ENCODE measurements around the gene HS3ST5. TPM values are rescaled to one million over a fixed set of nuclear protein-coding genes. Genes with fewer than 3 reads are reported as not detected.

Gene HS3ST5
- total RNA-seq, 1 donor from 2014 or later, result 1.5 TPM

- Histone ChIP-seq H3K4me2 (ENCODE audit: low read length) (no peak overlapping the region), H3K36me3 (ENCODE audit: insufficient read depth, low read length) (no peaks in the 10 kb centered on the region), H3K4me1 (ENCODE audit: insufficient read depth, low read length) (no peaks in the 10 kb centered on the region), H3K27me3 (ENCODE audit: insufficient read depth, low read length) (no peaks in the 10 kb centered on the region), H3K9me3 (ENCODE audit: insufficient read depth, low read depth, low read length) (no peaks in the 10 kb centered on the region), H4K20me1 (ENCODE audit: insufficient read depth, low read length) (no peaks in the 10 kb centered on the region), H2AFZ (ENCODE audit: low read depth, low read length) (no peak overlapping the region), H3K4me3 (ENCODE audit: insufficient read depth, low read depth, low read length) (no peak overlapping the region), H3K27ac (ENCODE audit: low read depth, low read length) (no peak overlapping the region), H3K79me2 (ENCODE audit: insufficient read depth, low read length) (no peaks in the 10 kb centered on the region), H3K9ac (ENCODE audit: low read length) (no peak overlapping the region)
- Mint-ChIP-seq H3K27ac (ENCODE audit: unreplicated experiment) (no peak overlapping the region), H3K4me1 (ENCODE audit: low read depth, unreplicated experiment) (no peaks in the 10 kb centered on the region), H3K4me3 (ENCODE audit: unreplicated experiment) (no peak overlapping the region), H3K9me3 (ENCODE audit: unreplicated experiment) (no peaks in the 10 kb centered on the region), H3K36me3 (ENCODE audit: low read depth, unreplicated experiment) (no peaks in the 10 kb centered on the region), H3K27me3 (ENCODE audit: low read depth, unreplicated experiment) (no peaks in the 10 kb centered on the region)
- DNase-seq (ENCODE audit: low read depth), result no peak
- TF ChIP-seq CTCF (IDR thresholded peaks at IDR 0.05; ENCODE audit: insufficient read depth, low read depth, low read length) (no peak), EZH2 (IDR thresholded peaks at IDR 0.05; ENCODE audit: insufficient read depth, low read length) (no peak)
- no peak for FAIRE-seq
Measured at GRCh38 chr6:114327074-114327473, 15.7 kb downstream of the HS3ST5 start.

- no peaks in the 10 kb centered on the region for H3K9me3 ChIP-seq (ENCODE audit: insufficient read depth, low read depth, low read length)
- no peaks in the 10 kb centered on the region for H3K9me3 Mint-ChIP-seq (ENCODE audit: unreplicated experiment)
- TF ChIP-seq CTCF (IDR thresholded peaks at IDR 0.05; ENCODE audit: insufficient read depth, low read depth, low read length), result no peak
- TF ChIP-seq EZH2 (IDR thresholded peaks at IDR 0.05; ENCODE audit: insufficient read depth, low read length), result no peak
- no peak overlapping the region for H3K27ac Mint-ChIP-seq (ENCODE audit: unreplicated experiment)
- no peaks in the 10 kb centered on the region for H3K27me3 Mint-ChIP-seq (ENCODE audit: low read depth, unreplicated experiment)
- H3K36me3 ChIP-seq (ENCODE audit: insufficient read depth, low read length), result no peaks in the 10 kb centered on the region
- H3K27ac ChIP-seq (ENCODE audit: low read depth, low read length), result no peak overlapping the region
- H3K9ac ChIP-seq (ENCODE audit: low read length), result no peak overlapping the region
- no peak overlapping the region for H2AFZ ChIP-seq (ENCODE audit: low read depth, low read length)
- H3K4me1 ChIP-seq (ENCODE audit: insufficient read depth, low read length), result no peaks in the 10 kb centered on the region
- H3K4me2 ChIP-seq (ENCODE audit: low read length), result no peak overlapping the region
- no peaks in the 10 kb centered on the region for H3K36me3 Mint-ChIP-seq (ENCODE audit: low read depth, unreplicated experiment)
- no peaks in the 10 kb centered on the region for H3K27me3 ChIP-seq (ENCODE audit: insufficient read depth, low read length)
- H4K20me1 ChIP-seq (ENCODE audit: insufficient read depth, low read length), result no peaks in the 10 kb centered on the region
- H3K4me3 Mint-ChIP-seq (ENCODE audit: unreplicated experiment), result no peak overlapping the region
- H3K79me2 ChIP-seq (ENCODE audit: insufficient read depth, low read length), result no peaks in the 10 kb centered on the region
- no peak overlapping the region for H3K4me3 ChIP-seq (ENCODE audit: insufficient read depth, low read depth, low read length)
- no peak for DNase-seq (ENCODE audit: low read depth)
- FAIRE-seq, result no peak
- H3K4me1 Mint-ChIP-seq (ENCODE audit: low read depth, unreplicated experiment), result no peaks in the 10 kb centered on the region
Measured at GRCh38 chr6:114323784-114324183, 19.0 kb downstream of the HS3ST5 start.

- TF ChIP-seq EZH2 (IDR thresholded peaks at IDR 0.05; ENCODE audit: insufficient read depth, low read length) (no peak), CTCF (IDR thresholded peaks at IDR 0.05; ENCODE audit: insufficient read depth, low read depth, low read length) (no peak)
- Histone ChIP-seq H3K4me1 (ENCODE audit: insufficient read depth, low read length) (no peaks in the 10 kb centered on the region), H2AFZ (ENCODE audit: low read depth, low read length) (no peak overlapping the region), H3K4me3 (ENCODE audit: insufficient read depth, low read depth, low read length) (no peak overlapping the region), H3K27ac (ENCODE audit: low read depth, low read length) (no peak overlapping the region), H3K9ac (ENCODE audit: low read length) (no peak overlapping the region), H3K79me2 (ENCODE audit: insufficient read depth, low read length) (no peaks in the 10 kb centered on the region), H4K20me1 (ENCODE audit: insufficient read depth, low read length) (no peaks in the 10 kb centered on the region), H3K36me3 (ENCODE audit: insufficient read depth, low read length) (no peaks in the 10 kb centered on the region), H3K4me2 (ENCODE audit: low read length) (no peak overlapping the region), H3K27me3 (ENCODE audit: insufficient read depth, low read length) (no peaks in the 10 kb centered on the region), H3K9me3 (ENCODE audit: insufficient read depth, low read depth, low read length) (no peaks in the 10 kb centered on the region)
- Mint-ChIP-seq H3K27ac (ENCODE audit: unreplicated experiment) (no peak overlapping the region), H3K36me3 (ENCODE audit: low read depth, unreplicated experiment) (no peaks in the 10 kb centered on the region), H3K4me3 (ENCODE audit: unreplicated experiment) (no peak overlapping the region), H3K27me3 (ENCODE audit: low read depth, unreplicated experiment) (no peaks in the 10 kb centered on the region), H3K9me3 (ENCODE audit: unreplicated experiment) (no peaks in the 10 kb centered on the region), H3K4me1 (ENCODE audit: low read depth, unreplicated experiment) (no peaks in the 10 kb centered on the region)
- DNase-seq (ENCODE audit: low read depth) (no peak), FAIRE-seq (no peak)
Measured at GRCh38 chr6:114319749-114320148, 23.1 kb downstream of the HS3ST5 start.

All from astrocyte (in vitro differentiated cells and primary cell).